IMR-90 (cell line): ENCODE results near the gene ELF2.

Experiments used
- MXI1 ChIP-seq: IDR thresholded peaks from 2 replicates; pipeline ENCODE4 v1.6.1; 2012; ENCODE audit warnings: low read depth, mild to moderate bottlenecking, low read length, moderate library complexity, borderline replicate concordance
- TF ChIP-seq, protein P1 (sequence below): conservative IDR thresholded peaks from 2 replicates; pipeline ENCODE4 v1.5.1; 2012; ENCODE audit warnings: mild to moderate bottlenecking, low read depth, low read length, improper control_type of control experiment

DNA sequence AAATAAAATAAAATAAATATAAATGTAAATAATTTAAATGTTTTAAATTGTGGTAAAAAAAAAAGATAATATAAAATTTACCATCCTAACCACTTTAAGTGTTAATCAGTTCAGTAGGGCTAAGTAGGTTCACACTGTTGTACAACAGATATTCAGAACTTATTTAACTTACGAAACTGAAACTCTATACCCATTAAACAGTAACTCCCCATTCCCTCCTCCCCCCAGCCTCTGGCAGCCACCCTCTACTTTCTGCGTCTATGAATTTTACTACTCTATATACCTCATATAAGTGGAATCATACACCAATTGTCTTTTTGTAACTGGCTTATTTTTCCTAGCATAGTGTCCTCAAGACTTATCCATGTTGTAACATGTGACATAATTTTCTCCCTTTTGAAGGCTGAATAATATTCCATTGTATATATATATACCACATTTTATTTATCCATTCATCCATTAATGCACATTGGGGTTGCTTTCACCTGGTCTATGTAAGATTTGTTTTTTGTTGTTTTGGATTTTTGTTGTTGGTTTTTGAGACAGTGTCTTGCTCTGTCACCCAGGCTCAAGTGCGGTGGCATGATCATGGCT lies 32.5 kb upstream of the ELF2 start:
- TF ChIP-seq MXI1, result no peak
- TF ChIP-seq, protein P1, sequence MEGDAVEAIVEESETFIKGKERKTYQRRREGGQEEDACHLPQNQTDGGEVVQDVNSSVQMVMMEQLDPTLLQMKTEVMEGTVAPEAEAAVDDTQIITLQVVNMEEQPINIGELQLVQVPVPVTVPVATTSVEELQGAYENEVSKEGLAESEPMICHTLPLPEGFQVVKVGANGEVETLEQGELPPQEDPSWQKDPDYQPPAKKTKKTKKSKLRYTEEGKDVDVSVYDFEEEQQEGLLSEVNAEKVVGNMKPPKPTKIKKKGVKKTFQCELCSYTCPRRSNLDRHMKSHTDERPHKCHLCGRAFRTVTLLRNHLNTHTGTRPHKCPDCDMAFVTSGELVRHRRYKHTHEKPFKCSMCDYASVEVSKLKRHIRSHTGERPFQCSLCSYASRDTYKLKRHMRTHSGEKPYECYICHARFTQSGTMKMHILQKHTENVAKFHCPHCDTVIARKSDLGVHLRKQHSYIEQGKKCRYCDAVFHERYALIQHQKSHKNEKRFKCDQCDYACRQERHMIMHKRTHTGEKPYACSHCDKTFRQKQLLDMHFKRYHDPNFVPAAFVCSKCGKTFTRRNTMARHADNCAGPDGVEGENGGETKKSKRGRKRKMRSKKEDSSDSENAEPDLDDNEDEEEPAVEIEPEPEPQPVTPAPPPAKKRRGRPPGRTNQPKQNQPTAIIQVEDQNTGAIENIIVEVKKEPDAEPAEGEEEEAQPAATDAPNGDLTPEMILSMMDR, result no peak
